NCI-H345 (cell line): ENCODE results near the gene PFKL.
"Not testable (repeated sequence)": the region's sequence is repeated elsewhere in the genome, so short reads cannot be mapped to it uniquely, and the experiment has no call there.

Experiments
- DNase-seq: peaks from one replicate; lab custom pipeline; 2025; lab: John Stamatoyannopoulos, UW

PFKL gene

GRCh38 chr21:44279354-44280260 lies 20.2 kb upstream of the PFKL start:
- peak; percentile 54 for DNase-seq

DNA sequence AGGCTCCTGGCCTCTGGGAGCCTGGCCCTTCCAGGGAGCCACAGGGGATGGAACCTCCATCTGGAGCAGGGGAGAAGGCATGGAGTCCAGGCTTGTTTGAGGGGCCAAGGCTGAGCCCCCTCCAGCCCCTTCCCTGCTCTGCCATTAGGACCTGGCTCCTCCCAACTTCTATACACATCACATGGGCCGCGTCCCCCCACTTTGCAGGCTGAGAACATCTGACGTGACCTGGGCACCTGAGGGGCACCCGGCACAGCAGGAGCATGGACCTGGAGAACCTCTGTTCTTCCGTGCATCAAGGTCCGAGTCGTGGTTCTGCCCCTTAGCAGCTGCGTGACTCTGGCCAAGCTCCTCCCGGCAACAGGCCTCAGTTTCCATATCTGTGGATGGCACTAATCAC lies 18.1 kb upstream of the PFKL start:
- DNase-seq: no peak

DNA sequence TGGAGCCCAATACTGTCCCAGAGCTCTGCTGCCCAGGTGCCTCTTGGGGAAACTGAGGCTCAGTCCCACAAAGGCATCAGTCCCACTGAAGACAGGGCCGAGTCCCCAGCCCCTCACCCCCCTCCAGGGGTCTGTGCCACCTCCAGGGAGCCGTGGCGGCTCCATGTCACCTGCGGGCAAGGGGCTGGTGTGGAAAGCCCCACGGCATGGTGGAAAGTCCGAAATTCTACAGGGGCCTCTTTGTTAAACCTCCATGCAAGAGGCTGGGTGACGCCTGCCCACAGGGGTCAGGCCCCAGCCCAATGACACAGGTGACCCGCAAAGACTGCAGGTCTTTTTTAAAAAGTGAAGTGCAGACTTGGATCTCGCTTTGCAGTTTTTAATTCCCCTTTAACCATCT lies 17.5 kb upstream of the PFKL start:
- DNase-seq: no peak

DNA sequence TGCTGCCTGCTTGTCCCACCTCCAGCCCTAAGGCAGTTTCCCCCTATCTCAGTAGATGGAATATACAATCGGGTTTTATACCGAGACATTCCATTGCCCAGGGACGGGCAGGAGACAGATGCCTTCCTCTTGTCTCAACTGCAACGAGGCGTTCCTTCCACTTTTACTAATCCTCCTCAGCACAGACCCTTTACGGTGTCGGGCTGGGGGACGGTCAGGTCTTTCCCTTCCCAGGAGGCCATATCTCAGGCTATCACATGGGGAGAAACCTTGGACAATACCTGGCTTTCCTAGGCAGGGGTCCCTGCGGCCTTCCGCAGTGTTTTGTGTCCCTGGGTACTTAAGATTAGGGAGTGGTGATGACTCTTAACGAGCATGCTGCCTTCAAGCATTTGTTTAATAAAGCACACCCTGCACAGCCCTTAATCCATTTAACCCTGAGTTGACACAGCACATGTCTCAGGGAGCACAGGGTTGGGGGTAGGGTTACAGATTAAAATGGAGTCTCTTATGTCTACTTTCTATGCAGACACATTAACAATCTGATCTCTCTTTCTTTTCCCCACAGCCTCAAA lies 16.6 kb upstream of the PFKL start:
- DNase-seq: not testable (repeated sequence)

- no peak for DNase-seq
Observed at GRCh38 chr21:44283948-44284347, 15.9 kb upstream of the PFKL start.

DNA sequence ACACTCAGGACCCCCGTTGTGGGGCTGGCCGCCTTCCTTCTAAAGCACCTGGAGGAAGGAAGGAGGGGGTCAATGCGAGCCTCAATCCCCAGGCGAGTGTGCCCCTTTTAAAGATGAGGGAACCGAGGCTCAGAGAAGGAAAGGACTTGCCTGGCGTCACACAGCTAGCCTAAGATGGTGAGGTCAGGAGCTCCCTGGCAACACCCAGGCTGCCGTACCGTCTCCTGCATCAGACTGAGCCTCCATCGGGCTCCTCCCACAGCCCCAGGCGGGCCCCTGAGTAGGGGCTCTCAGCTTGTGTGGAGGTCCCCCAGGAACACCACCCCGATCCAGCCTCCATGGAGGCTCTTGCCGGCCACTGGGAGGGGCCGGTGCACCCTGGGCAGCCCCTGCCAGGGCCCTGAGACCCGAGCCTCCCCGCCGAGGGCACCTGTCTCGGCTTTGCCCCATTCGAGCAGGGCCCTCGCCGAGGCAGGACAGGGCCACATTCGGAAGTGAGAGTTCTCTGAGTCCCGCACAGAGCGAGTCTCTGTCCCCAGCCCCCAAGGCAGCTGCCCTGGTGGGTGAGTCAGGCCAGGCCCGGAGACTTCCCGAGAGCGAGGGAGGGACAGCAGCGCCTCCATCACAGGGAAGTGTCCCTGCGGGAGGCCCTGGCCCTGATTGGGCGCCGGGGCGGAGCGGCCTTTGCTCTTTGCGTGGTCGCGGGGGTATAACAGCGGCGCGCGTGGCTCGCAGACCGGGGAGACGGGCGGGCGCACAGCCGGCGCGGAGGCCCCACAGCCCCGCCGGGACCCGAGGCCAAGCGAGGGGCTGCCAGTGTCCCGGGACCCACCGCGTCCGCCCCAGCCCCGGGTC lies 14.5 kb upstream of the PFKL start, which contains the start of gene AIRE:
Gene AIRE, plus strand, starts transcription at position 739 of the 855 bp plus-strand sequence. CDS start 131 bp downstream, outside the sequence.
- no peak for DNase-seq

DNA sequence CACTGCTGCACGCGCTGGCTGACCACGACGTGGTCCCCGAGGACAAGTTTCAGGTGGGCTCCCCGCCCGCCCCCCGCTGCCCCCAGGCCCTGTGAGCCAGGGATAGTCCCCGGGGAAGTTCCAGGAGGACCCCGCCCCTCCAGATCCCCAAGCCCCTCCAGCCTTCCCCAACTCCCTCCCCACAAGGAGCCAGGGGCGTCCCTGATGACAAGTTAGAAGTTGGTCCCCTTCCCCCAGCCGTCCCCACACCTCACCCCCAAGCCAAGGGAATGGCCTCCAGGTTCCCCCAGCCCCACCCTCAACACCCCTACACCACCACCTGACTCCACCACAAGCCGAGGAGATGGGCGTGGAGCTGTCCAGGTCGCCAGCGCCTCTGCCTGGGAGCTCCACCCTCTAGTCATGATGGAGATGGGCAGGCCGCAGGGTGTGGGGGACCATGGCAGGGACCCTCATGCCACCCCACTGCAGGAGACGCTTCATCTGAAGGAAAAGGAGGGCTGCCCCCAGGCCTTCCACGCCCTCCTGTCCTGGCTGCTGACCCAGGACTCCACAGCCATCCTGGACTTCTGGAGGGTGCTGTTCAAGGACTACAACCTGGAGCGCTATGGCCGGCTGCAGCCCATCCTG lies 13.7 kb upstream of the PFKL start:
- no peak for DNase-seq

DNA sequence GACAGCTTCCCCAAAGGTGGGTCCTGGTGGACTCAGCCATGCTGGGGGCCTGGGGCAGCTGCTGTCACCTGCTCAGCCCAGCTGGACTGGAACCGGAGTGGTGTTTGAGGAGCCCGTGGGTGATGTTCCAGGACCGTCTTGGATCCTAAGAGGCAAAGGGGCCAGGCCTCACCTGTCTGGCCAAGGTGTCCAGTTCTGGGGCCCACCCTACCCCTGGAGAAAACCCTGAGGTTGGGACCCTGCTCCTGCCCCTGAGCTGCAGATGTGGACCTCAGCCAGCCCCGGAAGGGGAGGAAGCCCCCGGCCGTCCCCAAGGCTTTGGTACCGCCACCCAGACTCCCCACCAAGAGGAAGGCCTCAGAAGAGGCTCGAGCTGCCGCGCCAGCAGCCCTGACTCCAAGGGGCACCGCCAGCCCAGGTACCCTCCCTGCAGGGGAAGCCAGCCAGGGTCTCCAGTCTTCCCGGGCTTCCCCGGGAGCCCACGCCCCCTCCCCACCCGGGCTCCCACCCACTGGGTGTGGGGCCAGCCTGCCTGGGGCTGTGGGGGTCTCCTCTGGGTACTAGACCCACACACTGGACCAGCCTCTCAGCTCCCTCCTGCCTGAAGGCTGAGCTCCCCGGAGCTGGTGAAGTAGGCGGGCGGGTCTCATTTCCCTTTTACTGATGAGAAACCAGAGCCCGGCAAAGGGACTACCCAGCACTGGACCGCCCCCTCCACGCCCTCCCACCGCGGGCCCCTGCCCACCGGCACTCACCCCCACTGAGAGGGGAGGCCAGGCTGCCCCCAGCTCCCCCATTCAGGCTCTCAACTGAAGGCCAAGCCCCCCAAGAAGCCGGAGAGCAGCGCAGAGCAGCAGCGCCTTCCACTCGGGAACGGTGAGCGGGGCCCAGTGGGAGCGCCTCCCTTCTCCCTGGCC lies 12.9 kb upstream of the PFKL start:
- no peak for DNase-seq

- DNase-seq: no peak
Observed at GRCh38 chr21:44288251-44289110, 11.4 kb upstream of the PFKL start.

GRCh38 chr21:44289381-44290010 lies 10.4 kb upstream of the PFKL start:
- DNase-seq: no peak

GRCh38 chr21:44290327-44291077 lies 9.4 kb upstream of the PFKL start:
- DNase-seq: no peak

DNA sequence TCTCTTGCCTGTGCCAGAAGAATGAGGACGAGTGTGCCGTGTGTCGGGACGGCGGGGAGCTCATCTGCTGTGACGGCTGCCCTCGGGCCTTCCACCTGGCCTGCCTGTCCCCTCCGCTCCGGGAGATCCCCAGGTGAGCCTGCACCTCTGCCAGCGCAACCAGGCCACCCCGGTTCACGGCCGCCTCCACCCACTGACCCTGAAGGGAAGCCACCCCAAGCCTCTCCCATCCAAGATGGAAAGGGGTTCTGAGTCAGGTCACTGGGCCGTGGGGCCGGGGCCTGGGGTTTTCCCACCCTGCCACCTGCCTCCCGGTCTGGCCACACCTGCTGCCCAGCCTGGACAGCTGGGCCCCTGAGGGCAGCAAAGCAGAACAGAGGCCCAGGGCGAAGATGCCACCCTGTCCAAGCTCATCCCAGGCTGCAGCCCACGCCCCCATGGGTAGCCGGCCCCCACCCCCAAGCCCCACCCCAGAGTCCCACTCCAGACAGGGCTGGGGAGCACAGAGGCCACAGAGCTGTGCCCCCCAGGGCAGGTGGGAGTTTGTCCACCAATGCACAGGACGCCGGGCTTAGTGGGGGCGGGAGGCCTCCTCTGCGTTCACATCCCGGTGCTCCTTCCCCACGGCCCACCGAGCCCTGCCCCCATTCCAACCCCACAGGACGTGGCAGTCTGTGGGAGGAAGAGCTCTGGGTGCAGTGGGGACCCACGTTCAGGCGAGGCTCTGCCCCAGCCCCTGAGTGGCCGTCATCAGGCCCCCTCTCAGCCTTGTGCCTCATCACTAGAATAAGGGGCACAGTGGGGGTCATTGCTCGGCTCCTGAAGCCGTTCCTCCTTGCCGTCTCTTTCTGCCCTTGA lies 8.5 kb upstream of the PFKL start:
- no peak for DNase-seq

DNA sequence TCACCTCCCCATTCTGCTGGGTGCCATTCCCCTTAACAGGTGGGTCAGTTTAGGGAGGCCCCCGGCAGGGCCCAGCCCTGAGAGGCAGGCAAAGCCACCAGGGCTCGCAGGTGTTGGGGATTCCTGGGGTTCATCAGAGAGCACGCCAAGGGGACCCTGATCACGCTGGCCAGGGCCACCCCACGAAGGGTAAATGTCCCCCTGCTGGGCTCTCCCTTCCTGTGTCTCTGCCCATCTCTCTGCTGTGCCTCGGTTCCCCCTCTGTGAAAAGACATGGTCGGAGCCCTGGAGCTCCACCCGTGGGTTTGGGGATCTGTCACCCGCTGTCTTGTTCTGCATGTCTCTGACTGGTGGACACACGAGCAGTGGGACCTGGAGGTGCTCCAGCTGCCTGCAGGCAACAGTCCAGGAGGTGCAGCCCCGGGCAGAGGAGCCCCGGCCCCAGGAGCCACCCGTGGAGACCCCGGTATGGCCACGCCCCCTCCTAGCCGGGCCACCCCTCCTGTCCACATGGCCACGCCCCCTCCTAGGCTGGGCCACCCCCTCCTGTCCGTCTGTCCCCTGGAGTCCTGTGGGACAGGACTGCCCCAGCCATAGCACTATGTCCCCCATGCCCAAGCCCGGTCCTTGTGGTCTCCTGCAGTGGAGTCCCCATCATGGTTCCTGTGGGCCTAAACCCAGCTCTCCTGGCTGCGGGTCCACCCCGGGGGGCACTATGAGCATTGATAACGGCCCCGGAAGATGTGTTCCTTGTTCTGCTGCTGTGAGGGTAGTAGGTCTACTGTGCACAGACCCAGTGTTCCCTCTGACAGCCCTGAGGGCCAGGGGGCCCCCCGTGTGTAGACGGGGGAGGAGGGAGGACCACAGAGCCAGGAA lies 7.7 kb upstream of the PFKL start:
- DNase-seq: no peak

- DNase-seq: no peak
Observed at GRCh38 chr21:44292812-44293195, 7.0 kb upstream of the PFKL start.

DNA sequence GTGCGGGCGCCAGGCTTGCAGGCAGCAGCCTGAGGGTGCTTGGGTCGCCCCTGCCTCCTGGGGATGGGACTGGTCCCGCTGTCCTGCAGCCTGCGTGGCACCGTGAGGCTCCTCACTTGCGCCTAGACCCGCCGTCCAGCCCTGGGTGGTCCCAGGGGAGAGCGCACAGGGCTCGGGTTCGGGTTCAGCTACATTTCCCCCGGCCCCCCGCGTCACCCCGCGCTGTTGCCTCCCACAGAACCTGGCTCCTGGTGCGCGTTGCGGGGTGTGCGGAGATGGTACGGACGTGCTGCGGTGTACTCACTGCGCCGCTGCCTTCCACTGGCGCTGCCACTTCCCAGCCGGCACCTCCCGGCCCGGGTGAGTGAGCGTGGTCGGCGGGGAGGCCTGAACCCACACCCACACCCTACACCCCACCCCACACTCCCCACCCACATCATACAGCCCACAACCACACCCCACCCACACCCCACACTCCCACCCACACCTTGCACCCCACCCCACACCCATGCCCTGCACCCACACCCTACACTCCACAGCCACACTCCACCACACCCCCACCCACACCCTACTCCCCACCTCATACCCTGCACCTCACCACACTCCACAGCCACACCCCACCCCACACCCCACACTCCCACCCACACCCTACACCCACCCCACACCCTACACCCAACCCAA lies 6.2 kb upstream of the PFKL start:
- no peak for DNase-seq
